HG02759 (cell line): ENCODE results near the gene CGNL1.
A peak's percentile ranks its signal among the peaks of the same experiment; 100 is the strongest.

Experiments used
- ATAC-seq: cut with Tn5 transposase; IDR thresholded peaks from one replicate; pipeline ENCODE4 v1.9.1; 2021; ENCODE audit warnings: mild to moderate bottlenecking, moderate library complexity; ENCODE audit not compliant: unreplicated experiment

Gene CGNL1

GRCh38 chr15:57452090-57452754 is 75.9 kb downstream of the CGNL1 start:
- no peak for ATAC-seq

DNA sequence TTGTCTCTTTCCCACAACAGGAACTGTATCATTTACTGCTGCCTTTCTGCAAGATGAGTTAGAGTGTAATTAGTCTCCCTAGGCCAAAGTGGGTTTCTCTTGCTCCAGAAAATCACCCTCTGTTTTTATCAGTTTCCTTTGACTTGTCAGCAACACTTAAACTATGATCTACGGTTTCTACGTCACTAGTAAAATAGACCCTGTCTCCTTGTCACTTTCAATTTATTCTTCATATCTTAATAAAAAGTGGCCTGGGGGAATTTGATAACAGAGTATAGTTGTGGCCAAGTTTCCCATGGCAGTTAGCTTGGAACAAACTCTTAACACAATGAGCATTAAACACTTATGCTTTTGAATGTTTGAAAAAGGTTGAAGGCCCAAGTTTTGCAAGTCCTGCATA is 79.6 kb downstream of the CGNL1 start:
- ATAC-seq, result no peak

- no peak for ATAC-seq
Measured at GRCh38 chr15:57456559-57456958, 80.3 kb downstream of the CGNL1 start.

DNA sequence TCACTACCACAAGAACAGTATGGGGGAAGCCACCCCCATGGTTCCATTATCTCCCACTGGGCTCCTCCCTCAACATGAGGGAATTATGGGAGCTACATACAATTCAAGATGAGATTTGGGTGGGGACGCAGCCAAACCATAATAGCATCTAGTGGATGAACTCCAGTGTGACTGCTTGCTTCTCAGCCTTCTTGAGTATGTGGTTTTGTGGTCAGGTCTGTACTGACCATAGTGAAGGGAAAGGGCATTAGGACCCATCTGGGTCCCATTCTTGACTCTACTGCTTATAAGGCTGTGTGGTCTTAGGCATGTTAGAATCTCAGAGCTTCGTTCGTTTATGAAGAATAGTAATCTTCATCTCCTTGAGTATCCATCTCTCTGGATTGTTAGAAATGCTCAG is 81.4 kb downstream of the CGNL1 start:
- ATAC-seq, result no peak

DNA sequence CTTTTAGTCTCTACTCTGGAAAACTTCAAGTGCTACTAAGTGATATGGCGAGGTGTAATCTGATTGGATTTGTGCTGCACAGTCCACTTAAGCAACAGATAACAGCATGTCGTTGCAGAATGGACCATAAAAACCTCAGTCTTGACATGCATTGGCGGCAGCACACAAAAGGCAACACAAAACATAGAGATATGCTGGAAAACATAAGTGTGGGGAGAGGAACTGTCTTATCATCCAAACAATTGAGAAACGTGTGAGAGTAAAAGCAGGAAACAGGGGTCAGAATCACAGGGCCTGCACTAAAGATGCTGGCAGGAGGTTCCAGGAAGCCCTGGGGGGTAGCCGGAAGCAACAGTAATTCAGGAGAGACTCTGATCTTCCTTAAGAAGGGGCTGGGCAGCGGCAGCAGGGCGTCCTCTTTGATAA is 82.1 kb downstream of the CGNL1 start:
- no peak for ATAC-seq

- no peak for ATAC-seq
Measured at GRCh38 chr15:57460208-57460816, 84.0 kb downstream of the CGNL1 start.

GRCh38 chr15:57461541-57461940 is 85.2 kb downstream of the CGNL1 start:
- no peak for ATAC-seq

- no peak for ATAC-seq
Measured at GRCh38 chr15:57462381-57462780, 86.1 kb downstream of the CGNL1 start.

DNA sequence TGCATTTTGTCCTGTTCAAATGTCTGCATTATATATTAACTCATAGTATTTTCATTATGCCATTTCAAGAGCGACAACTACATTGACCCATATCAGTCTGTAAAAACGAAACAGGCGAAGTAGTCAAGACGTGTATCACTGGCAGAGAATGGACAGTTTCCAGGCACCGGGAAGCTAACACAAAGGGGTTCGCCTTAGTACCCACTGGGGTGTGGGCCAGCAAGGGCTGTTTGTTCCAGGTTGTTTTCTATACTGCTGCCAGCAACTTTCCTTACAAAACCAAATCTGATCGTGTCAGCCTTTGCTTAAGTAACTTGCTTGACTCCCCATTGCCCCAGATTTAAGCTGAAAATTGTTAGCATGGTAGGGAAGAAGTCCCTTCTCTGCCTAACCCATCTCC is 87.1 kb downstream of the CGNL1 start:
- ATAC-seq, result no peak

DNA sequence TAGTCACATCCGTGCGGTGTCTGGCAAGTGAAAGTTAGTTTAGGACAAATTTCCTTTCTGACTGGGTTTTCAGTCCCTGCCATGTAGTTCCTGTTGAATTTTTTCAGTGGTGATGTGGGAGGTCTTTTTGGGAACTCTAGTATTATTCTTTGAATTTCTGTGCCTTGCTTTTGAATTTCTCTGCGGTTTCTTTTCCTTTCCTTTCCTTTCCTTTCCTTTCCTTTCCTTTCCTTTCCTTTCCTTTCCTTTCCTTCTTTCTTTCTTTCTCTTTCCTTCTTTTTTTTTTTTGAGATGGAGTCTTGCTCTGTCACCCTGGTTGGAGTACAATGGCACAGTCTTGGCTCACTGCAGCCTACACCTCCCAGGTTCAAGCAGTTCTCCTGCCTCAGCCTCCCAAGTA is 88.2 kb downstream of the CGNL1 start:
- no peak for ATAC-seq

- ATAC-seq, result no peak
Measured at GRCh38 chr15:57468486-57468885, 92.2 kb downstream of the CGNL1 start.

- no peak for ATAC-seq
Measured at GRCh38 chr15:57470543-57470942, 94.2 kb downstream of the CGNL1 start.

- ATAC-seq, result no peak
Measured at GRCh38 chr15:57472861-57473260, 96.6 kb downstream of the CGNL1 start.

DNA sequence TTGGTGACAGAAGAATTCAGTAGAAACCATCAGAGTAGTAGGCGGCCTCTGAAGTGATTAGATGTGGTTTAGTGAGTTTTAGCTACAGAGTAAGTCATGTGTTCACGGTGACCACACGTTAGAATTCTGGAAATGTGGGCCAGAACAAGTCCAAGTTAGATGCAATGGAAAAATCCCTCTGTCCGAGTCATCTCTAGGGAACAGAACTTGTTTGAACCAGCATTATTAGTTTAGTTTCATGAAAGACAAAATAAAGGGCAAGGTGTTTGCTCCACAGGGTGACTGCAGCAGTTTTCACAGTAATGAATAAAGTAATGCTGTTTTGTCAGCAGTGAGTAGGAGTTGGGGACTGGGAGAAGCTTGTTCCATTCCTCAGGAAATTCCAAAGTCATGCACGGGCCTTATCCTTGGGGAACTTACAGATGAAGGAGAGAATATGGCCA is 100.2 kb downstream of the CGNL1 start:
- ATAC-seq, result no peak

DNA sequence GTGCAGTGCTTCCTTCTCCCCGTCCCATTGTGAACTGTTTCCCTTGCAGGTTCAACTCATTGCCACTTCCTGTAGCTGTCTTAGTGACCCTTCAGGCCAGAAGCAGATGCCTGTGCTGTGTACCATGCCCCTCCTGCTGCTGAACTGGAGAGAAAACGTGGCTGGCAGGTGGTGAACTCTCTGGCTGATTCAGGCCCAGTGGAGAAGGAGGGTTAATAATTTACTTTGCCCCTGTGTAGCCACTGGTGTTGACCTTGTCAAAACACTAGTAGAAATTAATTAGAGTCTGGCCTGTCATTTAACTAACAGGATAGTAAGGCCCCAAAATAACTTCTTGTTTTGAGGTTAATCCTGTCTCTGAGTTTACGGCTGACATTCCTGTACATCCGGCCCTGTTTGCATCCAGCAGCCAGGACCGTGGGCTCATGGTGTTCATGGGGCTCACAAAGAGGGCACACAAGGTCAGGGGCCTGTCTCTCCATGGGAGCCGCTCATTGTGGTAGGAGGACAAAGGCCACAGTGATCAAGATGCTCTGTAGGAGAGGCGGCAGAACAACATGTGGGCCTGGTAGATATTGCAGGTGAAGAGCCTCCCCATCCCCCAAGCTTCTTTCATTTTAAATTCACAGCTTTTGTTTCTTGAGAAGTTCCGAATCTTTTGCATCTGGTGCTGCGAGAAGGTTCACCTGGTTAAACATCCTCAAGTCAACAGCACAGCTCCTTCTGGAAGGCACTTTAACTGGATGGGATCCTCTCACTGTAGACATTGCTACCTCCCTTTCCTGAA is 101.6 kb downstream of the CGNL1 start:
- ATAC-seq, result peak; percentile 89

GRCh38 chr15:57479005-57479404 is 102.7 kb downstream of the CGNL1 start:
- no peak for ATAC-seq

DNA sequence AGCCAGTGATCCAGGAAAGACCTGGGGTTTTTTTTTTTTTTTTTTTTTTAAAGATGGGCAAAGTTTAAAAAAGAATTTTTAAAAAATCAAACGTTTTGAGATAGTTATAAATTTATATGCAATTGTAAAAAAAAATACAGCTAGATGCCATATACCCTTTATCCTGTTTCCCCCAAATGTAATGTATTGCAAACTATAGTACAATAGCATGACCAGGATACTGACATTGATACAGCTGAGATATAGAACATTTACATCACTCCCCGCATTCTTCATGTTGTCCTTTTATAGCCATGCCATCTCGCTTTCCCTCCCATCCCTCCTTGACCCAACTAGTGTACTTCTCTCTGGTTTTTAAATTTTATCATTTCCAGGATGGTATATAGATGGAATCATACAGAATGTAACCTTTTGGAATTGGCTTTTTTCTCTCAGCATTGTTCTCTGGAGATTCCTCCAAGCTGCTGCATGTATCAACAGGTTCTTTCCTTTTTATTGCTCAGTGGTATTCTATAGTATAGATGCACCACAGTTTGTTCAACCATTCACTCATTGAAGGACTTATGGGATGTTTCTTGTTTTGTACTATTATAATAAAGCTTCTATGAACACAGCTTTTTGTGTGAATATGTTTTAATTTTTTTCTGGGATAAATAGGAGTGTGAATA is 104.9 kb downstream of the CGNL1 start:
- ATAC-seq, result no peak

- no peak for ATAC-seq
Measured at GRCh38 chr15:57485869-57486268, 109.6 kb downstream of the CGNL1 start.

GRCh38 chr15:57486833-57487232 is 110.5 kb downstream of the CGNL1 start:
- no peak for ATAC-seq

GRCh38 chr15:57489122-57489521 is 112.8 kb downstream of the CGNL1 start:
- no peak for ATAC-seq

DNA sequence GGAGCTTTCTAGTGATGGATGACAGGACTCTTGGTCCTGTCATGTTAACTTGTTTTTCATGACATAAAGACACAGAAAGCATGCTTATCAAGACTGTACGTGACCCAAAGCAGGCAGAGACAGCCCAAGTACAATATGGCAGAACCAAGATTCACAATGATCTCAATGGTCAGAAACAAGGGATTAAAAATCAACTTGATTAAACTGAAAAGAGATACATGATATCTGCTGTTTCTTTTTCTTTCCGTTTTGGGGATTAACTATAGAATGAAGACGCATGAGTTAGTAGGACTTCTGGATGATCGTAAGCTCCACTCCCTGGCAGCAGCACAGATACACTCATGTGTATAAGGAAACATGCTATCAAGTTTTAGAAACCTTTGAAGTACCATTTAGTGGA is 117.0 kb downstream of the CGNL1 start:
- ATAC-seq, result no peak
